SH-SY5Y (cell line): ENCODE data around the gene CFAP161.

Experiments
- GATA2 ChIP-seq: IDR thresholded peaks from 2 replicates; pipeline ENCODE4 v1.6.1; 2011; ENCODE audit warnings: mild to moderate bottlenecking, low read depth, low read length
- GATA3 ChIP-seq: IDR thresholded peaks from 2 replicates; pipeline ENCODE4 v1.6.1; 2011; ENCODE audit warnings: low read depth, mild to moderate bottlenecking, low read length, moderate library complexity

- TF ChIP-seq GATA2 (no peak), GATA3 (no peak)
Observed at GRCh38 chr15:81189583-81190283, 55.7 kb downstream of the CFAP161 start.
